Trophoblast cell (in vitro differentiated cells and primary cell): ENCODE results near the gene TENM4.

Experiments used
- DNase-seq, 2 donors: peaks; one replicate each; pipeline ENCODE4 v3.0.0-alpha.2; 2016
- H2AFZ ChIP-seq: 2 replicates; pipeline ENCODE4 v1.6.1; 2013; ENCODE audit warnings: low read length, moderate library complexity, mild to moderate bottlenecking; ENCODE audit not compliant: insufficient read depth, poor library complexity
- H2AK5ac ChIP-seq: 2 replicates; pipeline ENCODE4 v1.6.1; 2013; ENCODE audit warnings: mild to moderate bottlenecking, low read length
- H2BK120ac ChIP-seq: 2 replicates; pipeline ENCODE4 v1.6.1; 2013; ENCODE audit warnings: low read length, mild to moderate bottlenecking, moderate library complexity; ENCODE audit not compliant: insufficient read depth, poor library complexity
- H2BK12ac ChIP-seq: 2 replicates; pipeline ENCODE4 v1.6.1; 2013; ENCODE audit warnings: mild to moderate bottlenecking, low read length, moderate library complexity
- H2BK5ac ChIP-seq: 2 replicates; pipeline ENCODE4 v1.6.1; 2013; ENCODE audit warnings: low read length, low read depth, moderate library complexity, mild to moderate bottlenecking; ENCODE audit not compliant: poor library complexity
- H3K14ac ChIP-seq: 2 replicates; pipeline ENCODE4 v1.6.1; 2013; ENCODE audit warnings: mild to moderate bottlenecking, low read length
- H3K18ac ChIP-seq: 2 replicates; pipeline ENCODE4 v1.6.1; 2013; ENCODE audit warnings: mild to moderate bottlenecking, low read length
- H3K23ac ChIP-seq: 2 replicates; pipeline ENCODE4 v1.6.1; 2013; ENCODE audit warnings: low read length
- H3K27ac ChIP-seq: 2 replicates; pipeline ENCODE4 v1.5.1; 2013; ENCODE audit warnings: low read depth, mild to moderate bottlenecking, inconsistent platforms, low read length, moderate library complexity
- H3K27me3 ChIP-seq: 2 replicates; pipeline ENCODE4 v1.6.1; 2013; ENCODE audit warnings: inconsistent platforms, mild to moderate bottlenecking, low read length, moderate library complexity; ENCODE audit not compliant: insufficient read depth
- H3K36me3 ChIP-seq, 2 experiments: 1 replicate in 1 of 2; 2 replicates in 1 of 2; pipeline ENCODE4 v1.6.1; 2013; ENCODE audit warnings: low read length in 2 of 2, mild to moderate bottlenecking in 2 of 2, moderate library complexity in 1 of 2; ENCODE audit not compliant: insufficient read depth in 2 of 2, control insufficient read depth in 1 of 2
- H3K4ac ChIP-seq: 2 replicates; pipeline ENCODE4 v1.6.1; 2013; ENCODE audit warnings: low read depth, mild to moderate bottlenecking, low read length, moderate library complexity
- H3K4me1 ChIP-seq, 2 experiments: 1 replicate in 1 of 2; 2 replicates in 1 of 2; pipeline ENCODE4 v1.6.1; 2013; ENCODE audit warnings: low read length in 2 of 2, mild to moderate bottlenecking in 2 of 2, moderate library complexity in 1 of 2; ENCODE audit not compliant: insufficient read depth in 2 of 2, control insufficient read depth in 1 of 2
- H3K4me2 ChIP-seq: 2 replicates; pipeline ENCODE4 v1.6.1; 2013; ENCODE audit warnings: inconsistent platforms, mild to moderate bottlenecking, low read length, moderate library complexity
- H3K4me3 ChIP-seq: 2 replicates; pipeline ENCODE4 v1.5.1; 2013; ENCODE audit warnings: mild to moderate bottlenecking, low read depth, low read length, inconsistent platforms
- H3K79me1 ChIP-seq: one replicate; pipeline ENCODE4 v1.6.1; 2013; ENCODE audit warnings: low read length
- H3K79me2 ChIP-seq: 2 replicates; pipeline ENCODE4 v1.6.1; 2013; ENCODE audit warnings: low read length, mild to moderate bottlenecking; ENCODE audit not compliant: control insufficient read depth, insufficient read depth, poor library complexity
- H3K9ac ChIP-seq: 2 replicates; pipeline ENCODE4 v1.6.1; 2013; ENCODE audit warnings: mild to moderate bottlenecking, low read length
- H3K9me3 ChIP-seq: 2 replicates; pipeline ENCODE4 v1.6.1; 2013; ENCODE audit warnings: low read depth, mild to moderate bottlenecking, control low read depth, inconsistent platforms, low read length; ENCODE audit not compliant: insufficient read depth
- H4K12ac ChIP-seq: 2 replicates; pipeline ENCODE4 v1.6.1; 2013; ENCODE audit warnings: low read depth, mild to moderate bottlenecking, low read length, moderate library complexity
- H4K8ac ChIP-seq: 2 replicates; pipeline ENCODE4 v1.6.1; 2013; ENCODE audit warnings: low read depth, mild to moderate bottlenecking, low read length, moderate library complexity
- H4K91ac ChIP-seq: one replicate; pipeline ENCODE4 v1.6.1; 2013; ENCODE audit warnings: low read depth, mild to moderate bottlenecking, low read length, moderate library complexity
- WGBS: extraction: QIAGEN DNeasy Blood & Tissue Kit; methylation state at CpG from one replicate; pipeline ENCODE4 v1.1.7; 2013; ENCODE audit warnings: missing lambda C conversion rate; ENCODE audit not compliant: insufficient read length, insufficient coverage; ENCODE audit errors: extremely low coverage; 5-methylcytosine and 5-hydroxymethylcytosine counted together

TENM4 gene

DNA sequence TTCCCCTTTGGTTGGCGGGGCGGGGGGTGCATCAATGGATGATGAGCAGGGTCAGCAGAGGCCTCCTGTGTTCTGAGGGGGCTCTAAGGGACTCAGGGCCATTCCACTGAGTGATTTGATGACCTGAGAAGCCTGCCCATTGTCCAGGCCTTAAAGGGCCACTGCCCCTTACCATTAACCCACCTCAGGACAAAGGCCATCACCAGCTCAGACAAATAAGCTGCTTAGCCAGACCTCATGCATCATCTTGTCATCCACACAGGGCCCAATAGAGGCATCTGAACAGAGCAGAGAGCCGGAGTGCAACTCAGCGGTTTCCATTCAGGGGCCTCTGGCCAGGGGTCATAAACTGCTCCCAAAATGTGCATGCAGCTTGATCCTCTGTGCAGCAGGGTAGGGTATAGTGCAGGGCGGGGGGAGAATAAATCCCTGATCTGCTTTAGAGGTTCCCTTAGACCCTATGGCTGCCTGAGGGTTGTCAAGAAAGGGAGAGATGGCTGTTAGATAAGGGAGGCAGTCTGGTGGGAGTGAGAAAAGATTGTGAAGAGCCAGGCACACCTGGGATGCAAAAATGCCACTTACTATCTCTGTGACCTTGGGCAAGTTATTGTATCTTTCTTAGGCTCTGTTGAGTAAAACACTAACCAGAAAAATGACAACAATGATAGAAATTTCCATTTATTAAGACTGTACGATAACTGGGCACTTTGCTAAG, 490.7 kb downstream of the TENM4 start:
- WGBS: no CpG with 5 or more reads among the region's 6 CpGs
- Histone ChIP-seq H2BK120ac (peak overlapping the region; percentile 86), H3K4ac (peak overlapping the region; percentile 1)

GRCh38 chr11:78946945-78947902, 493.6 kb downstream of the TENM4 start:
- peak overlapping the region; percentile 40 for H4K12ac ChIP-seq
- peak overlapping the region; percentile 95 for H4K8ac ChIP-seq
- H3K79me2 ChIP-seq: peaks cover 7% of the 10 kb centered on the region
- DNase-seq: peak in 1 of 2 donors; percentile 54
- H3K4me1 ChIP-seq: peaks cover 45 to 50% of the 10 kb centered on the region in 2 experiments
- peak overlapping the region; percentile 1 for H3K9ac ChIP-seq
- peak overlapping the region; percentile 95 for H2AK5ac ChIP-seq
- WGBS: no CpG with 5 or more reads among the region's 10 CpGs
- H3K27me3 ChIP-seq: no peaks in the 10 kb centered on the region
- peak overlapping the region; percentile 98 for H2BK120ac ChIP-seq
- H3K18ac ChIP-seq: peak overlapping the region; percentile 93
- no peak overlapping the region for H3K4me3 ChIP-seq
- peak overlapping the region; percentile 95 for H2BK12ac ChIP-seq
- H3K14ac ChIP-seq: peak overlapping the region; percentile 94
- H3K79me1 ChIP-seq: peaks cover 43% of the 10 kb centered on the region
- H3K4ac ChIP-seq: peak overlapping the region; percentile 90
- peaks cover 0 to 2% of the 10 kb centered on the region in 2 experiments for H3K36me3 ChIP-seq
- H2AFZ ChIP-seq: peak overlapping the region; percentile 76
- peak overlapping the region; percentile 37 for H3K4me2 ChIP-seq
- H3K9me3 ChIP-seq: no peaks in the 10 kb centered on the region
- peak overlapping the region; percentile 88 for H3K27ac ChIP-seq
- H2BK5ac ChIP-seq: peak overlapping the region; percentile 98
- peak overlapping the region; percentile 98 for H4K91ac ChIP-seq
- H3K23ac ChIP-seq: no peak overlapping the region

More for the DNA sequence above, 490.7 kb downstream of the TENM4 start:
- H3K27ac ChIP-seq: peak overlapping the region; percentile 83
- no peak overlapping the region for H2AFZ ChIP-seq
- H3K9ac ChIP-seq: no peak overlapping the region
- H3K79me1 ChIP-seq: peaks cover 30% of the 10 kb centered on the region
- H4K8ac ChIP-seq: peak overlapping the region; percentile 44
- H3K23ac ChIP-seq: no peak overlapping the region
- H2AK5ac ChIP-seq: peak overlapping the region; percentile 38
- peaks cover 0 to 2% of the 10 kb centered on the region in 2 experiments for H3K36me3 ChIP-seq
- no peaks in the 10 kb centered on the region for H3K9me3 ChIP-seq
- peak overlapping the region; percentile 63 for H2BK5ac ChIP-seq
- peak overlapping the region; percentile 82 for H4K91ac ChIP-seq
- H2BK12ac ChIP-seq: peak overlapping the region; percentile 30
- no peaks in the 10 kb centered on the region for H3K27me3 ChIP-seq
- H3K18ac ChIP-seq: peak overlapping the region; percentile 26
- peaks cover 27 to 42% of the 10 kb centered on the region in 2 experiments for H3K4me1 ChIP-seq
- H3K14ac ChIP-seq: peak overlapping the region; percentile 60
- peak; percentile 7 to 47 for DNase-seq
- H3K4me3 ChIP-seq: no peak overlapping the region
- no peak overlapping the region for H4K12ac ChIP-seq
- H3K79me2 ChIP-seq: peaks cover 5% of the 10 kb centered on the region
- no peak overlapping the region for H3K4me2 ChIP-seq

DNA sequence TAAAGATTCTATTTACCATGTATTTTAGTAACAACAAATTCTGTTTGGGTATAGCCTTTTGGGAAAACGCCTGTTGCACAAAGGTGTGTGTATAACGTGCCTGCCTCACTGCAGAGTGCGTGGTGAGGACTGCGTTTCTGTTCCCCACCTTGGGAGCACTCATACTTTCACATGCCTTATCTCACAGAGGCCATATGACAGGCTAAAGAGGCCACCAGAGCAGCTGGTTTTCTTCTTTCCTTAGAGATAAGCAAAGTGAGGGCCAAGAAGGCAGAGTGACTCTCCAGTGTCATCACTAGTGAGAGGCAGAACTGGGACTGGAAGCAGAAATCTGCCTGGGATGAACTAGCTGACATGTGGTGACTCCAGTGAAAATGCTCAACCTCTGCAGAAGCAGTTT, 497.0 kb downstream of the TENM4 start:
- no peak overlapping the region for H3K9ac ChIP-seq
- no CpG with 5 or more reads among the region's 4 CpGs for WGBS
- peaks cover 43% of the 10 kb centered on the region for H3K79me1 ChIP-seq
- H4K12ac ChIP-seq: no peak overlapping the region
- H3K4me1 ChIP-seq: peaks cover 39 to 40% of the 10 kb centered on the region in 2 experiments
- H3K4ac ChIP-seq: no peak overlapping the region
- H4K91ac ChIP-seq: peak overlapping the region; percentile 42
- H2AK5ac ChIP-seq: no peak overlapping the region
- peak overlapping the region; percentile 8 for H2BK120ac ChIP-seq
- H4K8ac ChIP-seq: peak overlapping the region; percentile 3
- H3K18ac ChIP-seq: no peak overlapping the region
- no peak overlapping the region for H2BK12ac ChIP-seq
- no peak overlapping the region for H3K14ac ChIP-seq
- no peak overlapping the region for H2AFZ ChIP-seq
- peak overlapping the region; percentile 28 for H2BK5ac ChIP-seq
- no peaks in the 10 kb centered on the region for H3K27me3 ChIP-seq
- no peak overlapping the region for H3K4me3 ChIP-seq
- peaks cover 0 to 2% of the 10 kb centered on the region in 2 experiments for H3K36me3 ChIP-seq
- peak overlapping the region; percentile 85 for H3K27ac ChIP-seq
- peaks cover 11% of the 10 kb centered on the region for H3K79me2 ChIP-seq
- no peaks in the 10 kb centered on the region for H3K9me3 ChIP-seq
- no peak overlapping the region for H3K23ac ChIP-seq
- no peak overlapping the region for H3K4me2 ChIP-seq
- DNase-seq: no peak

DNA sequence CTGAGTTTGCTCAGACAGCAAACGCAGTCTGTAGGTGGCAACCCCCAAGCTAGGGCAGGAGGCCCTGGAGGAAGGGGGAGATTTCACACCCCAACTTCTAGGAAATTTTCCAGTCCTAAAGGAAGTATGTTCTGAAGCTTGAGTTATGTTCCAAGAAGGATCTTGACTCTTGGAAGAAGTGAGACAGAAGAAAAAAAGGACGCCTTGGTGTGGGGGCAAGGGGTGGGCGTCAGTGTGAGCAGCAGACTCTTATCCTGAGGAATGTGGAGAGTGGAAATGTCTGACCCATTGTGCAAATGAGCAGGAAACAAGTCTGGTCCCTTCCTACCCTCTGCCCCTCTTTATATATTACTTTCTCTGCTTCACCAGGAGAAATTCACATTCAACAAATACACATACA, 497.7 kb downstream of the TENM4 start:
- H3K79me1 ChIP-seq: peaks cover 41% of the 10 kb centered on the region
- peak overlapping the region; percentile 2 for H3K4me2 ChIP-seq
- H3K9ac ChIP-seq: no peak overlapping the region
- no peaks in the 10 kb centered on the region for H3K27me3 ChIP-seq
- peak overlapping the region; percentile 81 for H3K4ac ChIP-seq
- peak overlapping the region; percentile 94 for H2BK5ac ChIP-seq
- peak overlapping the region; percentile 77 for H4K8ac ChIP-seq
- no peak for DNase-seq
- WGBS: no CpG with 5 or more reads among the region's 3 CpGs
- H4K91ac ChIP-seq: peak overlapping the region; percentile 98
- peak overlapping the region; percentile 59 for H3K14ac ChIP-seq
- H2AFZ ChIP-seq: no peak overlapping the region
- H4K12ac ChIP-seq: no peak overlapping the region
- H2BK12ac ChIP-seq: peak overlapping the region; percentile 97
- peaks cover 39 to 40% of the 10 kb centered on the region in 2 experiments for H3K4me1 ChIP-seq
- H2AK5ac ChIP-seq: peak overlapping the region; percentile 85
- peaks cover 11% of the 10 kb centered on the region for H3K79me2 ChIP-seq
- H3K36me3 ChIP-seq: peaks cover 2% of the 10 kb centered on the region in 2 experiments
- H3K18ac ChIP-seq: peak overlapping the region; percentile 73
- H2BK120ac ChIP-seq: peak overlapping the region; percentile 86
- peak overlapping the region; percentile 96 for H3K27ac ChIP-seq
- H3K23ac ChIP-seq: no peak overlapping the region
- no peak overlapping the region for H3K4me3 ChIP-seq
- no peaks in the 10 kb centered on the region for H3K9me3 ChIP-seq
